Activated CD8-positive, alpha-beta T cell treated with anti-CD3 and anti-CD28 coated beads for 36 hours (primary cell): ENCODE results near the gene TNS1. TPM values are rescaled to one million over a fixed set of nuclear protein-coding genes. Genes with fewer than 3 reads are reported as not detected.

ENCODE experiments used
- ATAC-seq: fragments of 200-7000 bp; cut with Tn5 transposase; one replicate; pipeline ENCODE4 v1.10.0; 2021; ENCODE audit warnings: mild to moderate bottlenecking, moderate library complexity
- CTCF ChIA-PET: fragments of 350-600 bp; sonication (Branson Sonifier 250); formaldehyde crosslinking; loops from one replicate; lab custom pipeline; 2021; ENCODE audit warnings: antibody characterized with exemption; lab: Charles Lee
- POLR2A ChIA-PET: fragments of 350-600 bp; sonication (Branson Sonifier 250); formaldehyde crosslinking; loops from one replicate; lab custom pipeline; 2021; ENCODE audit warnings: antibody characterized with exemption; lab: Charles Lee
- DNase-seq: peaks from one replicate; pipeline ENCODE4 v3.0.0-alpha.2; 2020
- H3K27ac Mint-ChIP-seq: one replicate; pipeline ENCODE4 v1.8.0; 2021; ENCODE audit warnings: mild to moderate bottlenecking, mixed read lengths
- H3K27me3 Mint-ChIP-seq: one replicate; pipeline ENCODE4 v1.8.0; 2021; ENCODE audit warnings: mixed read lengths
- H3K36me3 Mint-ChIP-seq: one replicate; pipeline ENCODE4 v1.8.0; 2021; ENCODE audit warnings: low read depth, mixed read lengths
- H3K4me1 Mint-ChIP-seq: one replicate; pipeline ENCODE4 v1.8.0; 2021; ENCODE audit warnings: low read depth, mixed read lengths
- H3K4me3 Mint-ChIP-seq: one replicate; pipeline ENCODE4 v1.8.0; 2021; ENCODE audit warnings: mild to moderate bottlenecking, moderate library complexity, mixed read lengths
- H3K9me3 Mint-ChIP-seq: one replicate; pipeline ENCODE4 v1.8.0; 2021; ENCODE audit warnings: mixed read lengths
- intact Hi-C: fragments of 100-400 bp; cut with micrococcal nuclease; formaldehyde crosslinking; loops from one replicate; pipeline ENCODE4 v1.10.0; 2022
- total RNA-seq, 2 experiments: library from RNA; stranded (reverse); gene quantifications; one replicate each; pipeline ENCODE4 v1.2.3, GENCODE V29; 2021
- TF ChIP-seq, protein P1 (sequence below): fragments of 200-600 bp; IDR thresholded peaks from one replicate; pipeline ENCODE4 v1.8.0; 2022; ENCODE audit warnings: antibody characterized with exemption, mild to moderate bottlenecking

The TNS1 gene
- total RNA-seq, 2 experiments from 2014 or later, result 1.8 to 2.0 TPM

DNA sequence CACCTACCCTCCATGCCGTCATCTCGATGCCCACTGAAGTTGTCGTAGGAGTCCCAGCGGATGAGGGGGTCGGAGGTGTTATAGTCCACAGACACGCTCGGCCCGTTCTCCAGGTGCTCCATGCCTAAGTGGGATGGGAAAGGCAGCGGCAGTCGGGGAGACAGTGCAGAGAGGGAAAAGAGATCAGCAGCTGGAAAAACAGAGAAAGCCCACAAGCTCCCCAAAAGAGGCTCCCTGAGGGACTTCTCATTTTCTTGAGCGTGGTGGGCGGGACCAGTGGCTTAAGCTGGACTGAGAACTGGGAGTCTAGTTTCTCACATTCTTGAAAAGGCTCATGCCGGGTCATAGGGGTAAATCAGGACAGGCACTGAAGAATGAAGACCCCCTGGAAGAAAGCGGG lies 121.9 kb downstream of the TNS1 start:
- POLR2A ChIA-PET, result interaction anchor here (0.6 to 1.2 kb wide), 2 partner anchors 9 to 11 kb away, joined by 3 read pairs; no protein-coding TSS in a partner anchor
- no peak for DNase-seq
- H3K27ac Mint-ChIP-seq, result no peak overlapping the region
- TF ChIP-seq, protein P1, sequence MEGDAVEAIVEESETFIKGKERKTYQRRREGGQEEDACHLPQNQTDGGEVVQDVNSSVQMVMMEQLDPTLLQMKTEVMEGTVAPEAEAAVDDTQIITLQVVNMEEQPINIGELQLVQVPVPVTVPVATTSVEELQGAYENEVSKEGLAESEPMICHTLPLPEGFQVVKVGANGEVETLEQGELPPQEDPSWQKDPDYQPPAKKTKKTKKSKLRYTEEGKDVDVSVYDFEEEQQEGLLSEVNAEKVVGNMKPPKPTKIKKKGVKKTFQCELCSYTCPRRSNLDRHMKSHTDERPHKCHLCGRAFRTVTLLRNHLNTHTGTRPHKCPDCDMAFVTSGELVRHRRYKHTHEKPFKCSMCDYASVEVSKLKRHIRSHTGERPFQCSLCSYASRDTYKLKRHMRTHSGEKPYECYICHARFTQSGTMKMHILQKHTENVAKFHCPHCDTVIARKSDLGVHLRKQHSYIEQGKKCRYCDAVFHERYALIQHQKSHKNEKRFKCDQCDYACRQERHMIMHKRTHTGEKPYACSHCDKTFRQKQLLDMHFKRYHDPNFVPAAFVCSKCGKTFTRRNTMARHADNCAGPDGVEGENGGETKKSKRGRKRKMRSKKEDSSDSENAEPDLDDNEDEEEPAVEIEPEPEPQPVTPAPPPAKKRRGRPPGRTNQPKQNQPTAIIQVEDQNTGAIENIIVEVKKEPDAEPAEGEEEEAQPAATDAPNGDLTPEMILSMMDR, result no peak
- ATAC-seq, result no peak
- intact Hi-C loops, result no loop called here
- H3K36me3 Mint-ChIP-seq, result no peaks in the 10 kb centered on the region
- H3K4me1 Mint-ChIP-seq, result no peaks in the 10 kb centered on the region
- CTCF ChIA-PET, result interaction anchor here (1.0 to 1.7 kb wide), 5 partner anchors 24 to 188 kb away, joined by 3 to 5 read pairs (median 4); partner anchors contain the start of gene RUFY4
- peaks cover 2% of the 10 kb centered on the region for H3K27me3 Mint-ChIP-seq
- no peaks in the 10 kb centered on the region for H3K9me3 Mint-ChIP-seq
- H3K4me3 Mint-ChIP-seq, result no peak overlapping the region

DNA sequence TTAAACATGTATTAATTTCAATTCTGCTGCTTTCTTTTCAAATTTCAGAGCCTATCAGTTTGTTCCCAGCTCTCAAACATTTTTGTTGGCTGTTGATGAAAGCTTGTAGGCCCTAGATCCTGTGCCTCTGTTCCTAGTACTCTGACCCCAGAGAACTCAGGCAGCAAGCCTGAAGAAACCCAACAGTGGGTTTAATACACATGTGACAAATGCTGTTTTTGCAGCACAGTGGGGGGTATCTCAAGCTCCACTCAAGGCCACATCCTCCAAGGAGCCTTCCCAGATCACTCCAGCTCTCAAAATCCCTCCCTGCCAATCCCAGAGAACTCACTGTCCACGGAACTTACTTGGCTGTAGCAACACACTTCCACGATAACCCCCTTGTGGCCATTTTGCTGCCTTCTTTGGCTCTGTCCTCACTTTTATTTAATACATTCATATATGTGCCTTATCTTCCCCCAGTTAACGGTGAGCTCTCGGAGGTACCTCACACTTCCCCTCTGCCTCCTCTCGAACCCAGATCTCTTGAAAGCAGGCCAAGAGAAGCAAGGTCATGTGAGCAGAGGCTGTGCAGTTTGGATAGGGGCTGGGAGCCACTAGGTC lies 122.4 kb downstream of the TNS1 start:
- CTCF ChIA-PET, result interaction anchor here (0.6 to 1.7 kb wide), 8 partner anchors 20 to 188 kb away, joined by 3 to 5 read pairs (median 4); partner anchors contain the start of gene RUFY4
- POLR2A ChIA-PET, result interaction anchor here (1.2 kb wide), 1 partner anchor 9 kb away, joined by 3 read pairs; no protein-coding TSS in a partner anchor
- no peak for ATAC-seq
- intact Hi-C loops, result no loop called here
- Mint-ChIP-seq H3K36me3 (no peaks in the 10 kb centered on the region), H3K9me3 (no peaks in the 10 kb centered on the region), H3K4me1 (no peaks in the 10 kb centered on the region), H3K4me3 (no peak overlapping the region), H3K27ac (no peak overlapping the region), H3K27me3 (peaks cover 2% of the 10 kb centered on the region)
- TF ChIP-seq, protein P1, result no peak
- no peak for DNase-seq

DNA sequence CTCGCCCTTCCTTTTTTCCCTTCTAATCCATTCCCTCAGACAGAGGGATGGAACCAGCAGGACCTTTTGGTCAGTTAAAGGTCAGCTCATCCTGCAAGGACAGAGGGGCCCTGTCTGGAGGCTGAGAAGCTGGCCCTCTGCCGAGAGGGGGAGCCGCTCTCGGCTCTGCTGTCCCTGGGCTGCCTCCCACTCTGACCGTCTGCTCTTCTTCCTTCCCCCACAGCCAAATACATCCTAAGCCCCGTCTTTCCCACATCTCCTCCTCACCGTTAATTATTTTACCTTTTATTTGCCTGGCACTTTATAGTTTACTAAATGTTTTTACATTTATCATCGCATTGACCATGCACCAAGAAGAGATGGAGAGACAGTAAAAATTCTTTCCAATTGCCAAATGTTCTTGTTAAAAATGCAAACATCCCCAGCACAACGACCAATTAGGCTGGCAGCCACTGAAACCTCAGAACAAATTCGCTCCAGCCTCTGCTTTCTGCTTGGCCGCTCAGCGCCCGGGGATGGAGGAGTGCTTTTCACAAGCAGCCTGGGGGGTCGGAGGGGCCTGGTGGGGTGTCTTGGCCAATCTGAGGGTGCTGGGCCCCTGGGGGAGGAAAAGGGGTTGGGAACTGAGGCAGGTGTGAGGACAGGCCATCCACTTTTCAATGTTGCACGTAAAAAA lies 123.7 kb downstream of the TNS1 start:
- ATAC-seq (no peak), DNase-seq (no peak)
- Mint-ChIP-seq H3K9me3 (no peaks in the 10 kb centered on the region), H3K27me3 (peaks cover under 1% of the 10 kb centered on the region), H3K36me3 (no peaks in the 10 kb centered on the region), H3K4me1 (no peaks in the 10 kb centered on the region), H3K4me3 (no peak overlapping the region), H3K27ac (no peak overlapping the region)
- intact Hi-C loops, result no loop called here
- TF ChIP-seq, protein P1, result no peak
- ChIA-PET CTCF (interaction anchor here (1.0 kb wide), 1 partner anchor 87 kb away, joined by 3 read pairs; no protein-coding TSS in a partner anchor), POLR2A (no interaction called here)

DNA sequence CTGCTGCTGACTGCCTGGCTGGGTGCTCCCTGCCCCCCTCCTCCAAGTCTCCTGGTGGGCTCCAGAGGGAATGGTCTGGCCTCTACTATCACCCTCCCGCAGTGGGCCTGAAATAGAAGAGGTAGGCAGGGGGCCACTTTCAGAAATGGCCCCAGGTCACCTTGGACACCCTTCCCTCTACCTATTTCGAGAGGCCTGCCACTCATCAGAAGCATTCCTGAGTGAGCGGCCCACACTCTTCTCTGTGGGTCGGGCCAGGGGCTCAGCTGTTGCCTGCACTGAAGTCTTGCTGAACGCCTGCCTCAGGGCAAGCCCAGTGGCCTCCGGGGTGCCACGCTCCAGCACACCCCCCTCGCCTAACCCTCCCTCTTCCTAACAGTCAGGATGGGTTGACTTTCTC lies 124.9 kb downstream of the TNS1 start:
- Mint-ChIP-seq H3K27me3 (no peaks in the 10 kb centered on the region), H3K9me3 (no peaks in the 10 kb centered on the region), H3K4me1 (no peaks in the 10 kb centered on the region), H3K36me3 (no peaks in the 10 kb centered on the region), H3K27ac (no peak overlapping the region), H3K4me3 (no peak overlapping the region)
- POLR2A ChIA-PET, result no interaction called here
- ATAC-seq, result no peak
- intact Hi-C loops, result no loop called here
- CTCF ChIA-PET, result interaction anchor here (1.7 kb wide), 1 partner anchor 9 kb away, joined by 11 read pairs; no protein-coding TSS in a partner anchor
- TF ChIP-seq, protein P1, result no peak
- DNase-seq, result no peak

DNA sequence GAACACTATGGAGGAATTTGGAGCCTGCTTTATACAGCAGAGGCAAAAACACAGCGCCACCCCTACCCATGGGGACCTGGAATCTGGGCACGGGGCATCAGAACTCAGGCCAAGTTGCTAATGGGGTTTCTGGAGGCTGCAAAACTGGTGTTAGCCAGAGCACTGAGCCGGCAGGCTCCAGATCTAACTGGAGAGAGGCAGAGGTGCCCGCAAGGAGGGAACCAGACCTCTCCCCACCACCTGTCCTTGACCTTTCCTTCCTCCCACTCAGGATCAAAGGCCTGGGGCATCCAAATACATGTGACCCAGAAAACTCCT lies 126.6 kb downstream of the TNS1 start:
- POLR2A ChIA-PET, result no interaction called here
- intact Hi-C loops, result no loop called here
- CTCF ChIA-PET, result interaction anchor here (1.5 kb wide), 1 partner anchor 86 kb away, joined by 3 read pairs; no protein-coding TSS in a partner anchor
- no peaks in the 10 kb centered on the region for H3K9me3 Mint-ChIP-seq
- H3K27me3 Mint-ChIP-seq, result no peaks in the 10 kb centered on the region
- no peak overlapping the region for H3K27ac Mint-ChIP-seq
- no peak for ATAC-seq
- no peaks in the 10 kb centered on the region for H3K4me1 Mint-ChIP-seq
- no peaks in the 10 kb centered on the region for H3K36me3 Mint-ChIP-seq
- TF ChIP-seq, protein P1, result no peak
- DNase-seq, result no peak
- H3K4me3 Mint-ChIP-seq, result no peak overlapping the region
